IPS DF 6.9 (cell line): Measurements from ENCODE around the gene NKIRAS1.
"Not testable (repeated sequence)": the region's sequence is repeated elsewhere in the genome, so short reads cannot be mapped to it uniquely, and the experiment has no call there.

ENCODE experiments used
- DNase-seq: peaks from one replicate; pipeline ENCODE4 v3.0.0-alpha.2; 2013; ENCODE audit warnings: low read depth, low spot score
- H3K27ac ChIP-seq: one replicate; pipeline ENCODE4 v1.5.1; 2013; ENCODE audit warnings: low read length, control low read depth
- H3K27me3 ChIP-seq: 2 replicates; pipeline ENCODE4 v1.6.1; 2013; ENCODE audit warnings: mild to moderate bottlenecking, low read length; ENCODE audit not compliant: control insufficient read depth, insufficient read depth
- H3K36me3 ChIP-seq: 2 replicates; pipeline ENCODE4 v1.6.1; 2013; ENCODE audit warnings: low read length; ENCODE audit not compliant: control insufficient read depth, insufficient read depth
- H3K4me1 ChIP-seq: 2 replicates; pipeline ENCODE4 v1.6.1; 2013; ENCODE audit warnings: low read length; ENCODE audit not compliant: control insufficient read depth, insufficient read depth
- H3K4me3 ChIP-seq: 2 replicates; pipeline ENCODE4 v1.5.1; 2013; ENCODE audit warnings: mild to moderate bottlenecking, low read length
- H3K9me3 ChIP-seq: 2 replicates; pipeline ENCODE4 v1.6.1; 2013; ENCODE audit warnings: low read length, inconsistent platforms; ENCODE audit not compliant: control insufficient read depth, insufficient read depth
- WGBS: extraction: QIAGEN DNeasy Blood & Tissue Kit; methylation state at CpG from one replicate; pipeline ENCODE4 v1.1.7; 2013; ENCODE audit warnings: mixed read lengths, missing lambda C conversion rate; ENCODE audit not compliant: insufficient read length, insufficient coverage; 5-methylcytosine and 5-hydroxymethylcytosine counted together

Gene NKIRAS1

DNA sequence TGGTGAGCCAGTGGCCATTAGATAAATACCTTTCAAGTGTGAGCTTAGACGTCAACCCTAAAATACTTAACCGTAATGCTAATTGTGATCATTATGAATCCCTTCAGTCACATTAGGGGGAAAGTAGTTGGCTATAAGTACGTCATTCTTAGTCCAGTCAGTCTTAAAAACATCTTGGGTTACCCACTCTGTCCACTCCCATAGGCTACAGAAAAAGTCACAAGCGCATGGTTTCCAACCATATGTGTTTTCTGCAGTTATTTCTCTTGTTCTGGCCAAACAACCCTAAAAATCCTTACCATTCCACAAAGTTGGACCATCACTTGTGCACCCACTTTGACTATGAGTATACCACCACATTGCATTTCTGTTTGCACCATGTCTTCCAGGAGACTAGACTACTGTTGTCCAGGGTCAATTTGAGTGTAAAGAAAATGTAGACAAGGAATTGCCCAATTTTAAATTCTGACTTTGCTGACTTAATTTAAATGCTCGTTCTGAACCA lies 3.4 kb upstream of the NKIRAS1 start:
- Histone ChIP-seq H3K36me3 (peaks cover 19% of the 10 kb centered on the region; the same call in 1 of the 2 replicates), H3K4me3 (no peak overlapping the region), H3K27ac (no peak overlapping the region), H3K9me3 (no peaks in the 10 kb centered on the region), H3K4me1 (no peaks in the 10 kb centered on the region), H3K27me3 (no peaks in the 10 kb centered on the region)
- WGBS = no CpG with 5 or more reads among the region's 5 CpGs
- no peak for DNase-seq

DNA sequence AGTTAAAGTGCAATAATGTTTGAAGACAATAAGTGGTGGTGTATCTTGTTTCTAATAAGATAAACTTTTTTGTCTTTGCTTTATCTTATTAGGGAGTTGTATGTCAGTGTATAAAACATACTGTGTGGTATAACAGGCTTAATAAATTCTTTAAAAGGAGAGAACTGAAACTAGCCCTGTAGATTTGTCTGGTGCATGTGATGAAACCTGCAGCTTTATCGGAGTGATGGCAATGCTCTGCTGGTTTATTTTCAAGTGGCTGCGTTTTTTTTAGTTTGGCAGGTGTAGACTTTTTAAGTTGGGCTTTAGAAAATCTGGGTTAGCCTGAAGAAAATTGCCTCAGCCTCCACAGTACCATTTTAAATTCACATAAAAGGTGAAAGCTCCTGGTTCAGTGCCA lies 2.8 kb upstream of the NKIRAS1 start:
- H3K27me3 ChIP-seq = no peaks in the 10 kb centered on the region
- peaks cover 19% of the 10 kb centered on the region; the same call in 1 of the 2 replicates for H3K36me3 ChIP-seq
- H3K4me3 ChIP-seq = no peak overlapping the region
- H3K9me3 ChIP-seq = no peaks in the 10 kb centered on the region
- no peaks in the 10 kb centered on the region for H3K4me1 ChIP-seq
- no CpG with 5 or more reads among the region's 2 CpGs for WGBS
- DNase-seq = no peak
- no peak overlapping the region for H3K27ac ChIP-seq

DNA sequence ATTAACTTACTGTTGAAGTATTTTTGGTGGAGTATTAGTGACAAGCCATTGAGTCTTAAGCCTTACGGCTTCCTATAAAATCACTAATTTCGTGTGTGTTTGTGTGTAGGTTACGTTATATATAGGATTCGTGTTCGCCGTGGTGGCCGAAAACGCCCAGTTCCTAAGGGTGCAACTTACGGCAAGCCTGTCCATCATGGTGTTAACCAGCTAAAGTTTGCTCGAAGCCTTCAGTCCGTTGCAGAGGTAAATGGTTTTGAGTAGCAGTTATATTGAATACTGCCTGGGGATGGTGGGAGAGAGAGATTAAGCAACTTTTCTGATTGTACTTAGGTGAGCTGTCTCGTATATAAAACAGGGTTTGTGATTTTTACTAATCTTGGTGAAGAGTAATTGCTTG lies 1.5 kb upstream of the NKIRAS1 start:
- H3K27me3 ChIP-seq, H3K4me1 ChIP-seq, DNase-seq, H3K9me3 ChIP-seq, H3K27ac ChIP-seq: not testable (repeated sequence)
- no CpG with 5 or more reads among the region's 12 CpGs for whole genome bisulfite sequencing
- Histone ChIP-seq H3K36me3 (peaks cover 19% of the 10 kb centered on the region; the same call in 1 of the 2 replicates), H3K4me3 (peak overlapping the region; percentile 81; the same call in 1 of the 2 replicates)

DNA sequence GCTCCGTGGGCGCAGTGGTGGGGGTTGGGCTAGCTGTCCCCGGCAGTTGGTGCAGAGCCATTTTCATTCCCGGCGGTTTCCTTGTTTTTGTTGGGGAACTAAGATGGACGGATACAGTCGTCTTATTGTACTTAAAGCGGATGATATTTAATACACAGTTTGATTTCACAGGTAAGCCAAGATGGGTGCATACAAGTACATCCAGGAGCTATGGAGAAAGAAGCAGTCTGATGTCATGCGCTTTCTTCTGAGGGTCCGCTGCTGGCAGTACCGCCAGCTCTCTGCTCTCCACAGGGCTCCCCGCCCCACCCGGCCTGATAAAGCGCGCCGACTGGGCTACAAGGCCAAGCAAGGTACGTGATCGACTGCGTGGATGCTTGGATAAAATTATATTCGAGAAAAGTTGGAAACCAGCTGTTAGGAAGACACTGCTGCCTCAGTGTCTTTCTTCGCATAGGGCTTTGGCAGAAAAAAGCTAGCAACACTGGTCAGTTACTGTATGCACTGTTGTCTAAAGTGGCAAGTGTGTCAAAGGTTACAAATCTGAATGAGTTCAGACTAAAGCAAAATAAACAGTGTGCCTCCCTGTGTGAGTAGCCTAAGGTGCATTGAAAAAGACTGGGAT lies 1.0 kb upstream of the NKIRAS1 start:
- DNase-seq, H3K9me3 ChIP-seq, H3K4me1 ChIP-seq, H3K27ac ChIP-seq, H3K27me3 ChIP-seq: not testable (repeated sequence)
- peak overlapping the region; percentile 81 for H3K4me3 ChIP-seq
- no CpG with 5 or more reads among the region's 21 CpGs for WGBS
- H3K36me3 ChIP-seq = peaks cover 19% of the 10 kb centered on the region; the same call in 1 of the 2 replicates

DNA sequence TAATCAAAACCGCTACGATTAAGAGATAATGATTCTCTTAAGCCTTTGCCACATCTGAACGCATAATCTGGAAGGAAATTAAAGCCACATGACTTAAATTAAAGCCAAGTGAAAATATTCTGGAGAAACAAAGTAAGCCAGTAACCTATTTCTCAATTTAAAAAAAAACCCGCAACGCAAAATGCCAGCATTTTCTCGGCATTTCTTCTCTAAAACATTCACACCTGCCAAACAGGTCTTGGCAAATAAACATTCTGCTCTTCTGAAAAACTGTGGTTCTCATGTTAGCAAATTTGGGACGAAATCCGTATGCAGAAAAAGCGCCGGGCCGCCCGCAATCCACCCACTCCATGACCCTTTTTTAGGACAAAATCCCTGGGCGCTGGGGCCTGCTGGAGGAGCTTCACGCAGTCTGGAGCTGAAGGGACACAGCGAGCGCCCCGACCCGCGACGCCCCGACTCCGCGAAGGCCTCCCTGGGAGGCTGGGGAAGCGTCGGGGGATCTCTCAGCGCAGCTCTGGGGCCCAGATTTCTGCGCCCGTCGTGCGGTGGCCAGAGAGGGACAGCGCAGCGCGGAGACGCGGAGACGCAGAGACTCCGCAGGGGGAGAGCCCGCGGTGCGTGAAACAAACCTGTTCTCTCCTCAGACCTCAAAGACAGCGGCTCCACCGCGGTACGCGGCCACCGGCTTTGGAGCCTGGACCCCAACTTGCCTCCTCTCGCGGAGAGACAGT lies 471 bp downstream of the NKIRAS1 start:
- no peaks in the 10 kb centered on the region for H3K27me3 ChIP-seq
- no peak for DNase-seq
- no peak overlapping the region for H3K27ac ChIP-seq
- H3K36me3 ChIP-seq = peaks cover 19% of the 10 kb centered on the region; the same call in 1 of the 2 replicates
- no peaks in the 10 kb centered on the region for H3K4me1 ChIP-seq
- WGBS = no CpG with 5 or more reads among the region's 48 CpGs
- no peaks in the 10 kb centered on the region for H3K9me3 ChIP-seq
- peak overlapping the region; percentile 81; the same call in 1 of the 2 replicates for H3K4me3 ChIP-seq

DNA sequence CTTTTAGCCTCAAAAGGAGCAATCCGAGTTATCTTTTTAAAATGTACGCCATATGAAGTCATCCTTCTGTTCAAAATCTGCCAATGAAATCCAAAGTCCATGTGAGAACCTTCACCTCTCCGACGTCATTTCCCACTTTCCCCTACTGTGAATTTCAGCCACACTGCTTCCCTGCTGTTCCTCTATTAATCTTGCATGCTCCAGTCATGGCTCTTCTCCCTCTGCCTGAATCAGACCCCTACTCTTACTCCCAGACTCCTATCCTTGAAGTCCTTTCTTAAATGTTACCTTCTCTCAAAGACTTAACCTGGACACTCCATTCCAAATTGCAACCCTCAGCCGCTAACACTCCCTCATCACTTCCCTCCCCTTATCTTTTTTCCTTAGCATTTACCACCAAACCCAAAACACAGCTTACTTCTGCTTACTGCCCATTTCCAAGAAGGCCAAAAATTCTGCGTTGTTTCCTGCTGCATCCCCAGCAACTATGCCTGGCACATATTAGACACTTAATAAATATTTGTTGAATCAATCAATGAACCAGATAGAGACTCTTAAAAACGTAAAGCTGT lies 1.2 kb downstream of the NKIRAS1 start:
- H3K4me1 ChIP-seq = no peaks in the 10 kb centered on the region
- no peaks in the 10 kb centered on the region for H3K9me3 ChIP-seq
- WGBS = 100% methylated on average over 1 of the region's 7 CpGs
- no peak overlapping the region for H3K4me3 ChIP-seq
- H3K27me3 ChIP-seq = no peaks in the 10 kb centered on the region
- no peak for DNase-seq
- peaks cover 19% of the 10 kb centered on the region; the same call in 1 of the 2 replicates for H3K36me3 ChIP-seq
- no peak overlapping the region for H3K27ac ChIP-seq

DNA sequence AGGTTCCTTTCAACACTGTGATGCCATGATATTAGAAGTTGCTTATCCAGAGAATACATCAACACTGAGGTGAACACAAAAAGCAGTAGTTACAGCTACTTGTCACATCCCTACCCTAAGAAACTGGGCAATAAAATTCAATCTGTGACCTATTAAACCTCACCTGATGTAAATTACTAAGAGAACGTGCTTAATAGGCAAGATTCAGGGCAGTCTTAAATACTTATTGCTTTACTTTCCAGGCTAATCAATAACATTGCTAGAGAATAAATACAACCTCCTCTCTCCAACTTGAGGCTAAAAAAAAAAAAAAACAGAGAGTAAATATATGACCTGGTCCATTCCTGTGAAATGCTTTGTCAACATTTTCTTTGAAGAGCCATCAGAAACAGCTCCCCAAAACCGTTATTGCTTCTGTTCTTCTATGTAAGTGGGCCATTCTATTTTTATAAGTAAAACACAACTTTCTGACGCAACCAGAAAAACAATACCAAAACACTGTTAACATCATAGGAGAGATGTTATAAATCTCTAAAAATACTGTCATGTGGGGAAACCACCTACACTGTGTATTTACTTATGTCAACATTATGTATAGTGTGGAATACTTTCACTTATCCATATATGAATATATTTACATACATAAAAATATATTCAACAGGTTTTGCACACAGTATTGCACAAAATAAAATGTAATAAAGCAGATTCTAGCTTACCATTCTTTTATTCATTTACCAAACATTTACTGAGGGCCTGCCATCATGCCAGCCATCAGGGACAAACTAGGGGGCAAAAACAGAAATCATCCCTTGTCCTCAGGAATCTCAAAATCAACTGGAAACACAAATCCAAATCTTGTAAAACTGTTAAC lies 2.7 kb downstream of the NKIRAS1 start:
- DNase-seq = no peak
- H3K4me1 ChIP-seq = no peaks in the 10 kb centered on the region
- H3K27ac ChIP-seq = no peak overlapping the region
- H3K4me3 ChIP-seq = no peak overlapping the region
- no CpG with 5 or more reads among the region's 3 CpGs for WGBS
- H3K27me3 ChIP-seq = no peaks in the 10 kb centered on the region
- H3K36me3 ChIP-seq = peaks cover 11% of the 10 kb centered on the region; the same call in 1 of the 2 replicates
- H3K9me3 ChIP-seq = no peaks in the 10 kb centered on the region

DNA sequence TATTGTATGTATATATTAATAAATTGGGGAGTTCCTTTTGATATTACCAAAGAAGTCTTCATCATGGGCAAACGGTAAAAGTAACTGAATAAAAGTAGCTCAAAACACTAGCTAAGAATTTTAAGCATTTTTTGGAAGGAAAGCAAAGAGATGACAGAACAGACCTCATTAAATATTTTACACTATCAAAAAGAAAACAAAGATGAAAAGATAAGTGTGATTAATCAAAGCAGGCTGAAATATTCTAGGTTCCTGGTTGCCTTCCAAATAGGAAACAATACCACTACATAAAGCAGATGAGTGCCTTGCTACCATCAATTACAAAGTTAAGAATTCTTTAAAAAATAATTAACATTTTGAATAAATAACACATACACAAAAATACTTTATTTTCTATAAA lies 3.6 kb downstream of the NKIRAS1 start:
- Histone ChIP-seq H3K36me3 (peaks cover 4% of the 10 kb centered on the region; the same call in 1 of the 2 replicates), H3K4me3 (no peak overlapping the region), H3K9me3 (no peaks in the 10 kb centered on the region), H3K27me3 (no peaks in the 10 kb centered on the region), H3K27ac (no peak overlapping the region), H3K4me1 (no peaks in the 10 kb centered on the region)
- no peak for DNase-seq
- WGBS = no CpG with 5 or more reads among the region's 1 CpG

DNA sequence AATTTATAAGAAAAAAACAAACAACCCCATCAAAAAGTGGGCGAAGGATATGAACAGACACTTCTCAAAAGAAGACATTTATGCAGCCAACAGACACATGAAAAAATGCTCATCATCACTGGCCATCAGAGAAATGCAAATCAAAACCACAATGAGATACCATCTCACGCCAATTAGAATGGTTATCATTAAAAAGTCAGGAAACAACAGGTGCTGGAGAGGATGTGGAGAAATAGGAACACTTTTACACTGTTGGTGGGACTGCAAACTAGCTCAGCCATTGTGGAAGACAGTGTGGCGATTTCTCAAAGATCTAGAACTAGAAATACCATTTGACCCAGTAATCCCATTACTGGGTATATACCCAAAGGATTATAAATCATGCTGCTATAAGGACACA lies 4.5 kb downstream of the NKIRAS1 start:
- DNase-seq, H3K4me1 ChIP-seq, H3K27me3 ChIP-seq, H3K36me3 ChIP-seq, H3K9me3 ChIP-seq, H3K4me3 ChIP-seq, H3K27ac ChIP-seq: not testable (repeated sequence)
- no CpG with 5 or more reads among the region's 3 CpGs for WGBS

DNA sequence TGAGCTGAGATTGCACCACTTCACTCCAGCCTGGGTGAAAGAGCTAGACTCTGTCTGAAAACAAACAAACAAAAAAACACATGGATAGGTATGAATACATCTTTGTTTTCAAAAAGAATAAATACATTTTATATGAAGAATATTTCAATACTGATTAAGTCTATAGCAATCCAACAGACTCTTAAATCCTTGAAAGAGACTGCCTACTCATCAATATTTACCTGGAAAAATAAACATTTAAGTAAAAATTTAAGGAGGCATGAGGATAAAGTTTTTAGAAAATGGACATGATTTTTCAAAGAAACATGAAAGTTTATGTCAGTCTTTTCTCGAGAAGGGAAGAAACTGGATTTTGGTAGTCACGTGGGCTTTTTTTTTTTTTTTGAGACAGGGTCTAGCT lies 5.4 kb downstream of the NKIRAS1 start:
- Histone ChIP-seq H3K4me1 (no peaks in the 10 kb centered on the region), H3K27ac (no peak overlapping the region), H3K36me3 (no peaks in the 10 kb centered on the region), H3K27me3 (no peaks in the 10 kb centered on the region), H3K9me3 (no peaks in the 10 kb centered on the region), H3K4me3 (no peak overlapping the region)
- WGBS = no CpG with 5 or more reads among the region's 2 CpGs
- DNase-seq = no peak
